Liver (tissue), 3 donors: Measurements from ENCODE around the gene MXD4.

Experiments used
- EGR1 ChIP-seq, 2 donors: IDR thresholded peaks; 2 replicates each; pipeline ENCODE4 v1.6.1; 2016 to 2018; ENCODE audit warnings: antibody characterized with exemption in 2 of 2, low read depth in 2 of 2
- FOXA1 ChIP-seq: IDR thresholded peaks from 2 replicates; pipeline ENCODE4 v1.6.1; 2016; ENCODE audit warnings: antibody characterized with exemption
- GABPA ChIP-seq, 2 donors: IDR thresholded peaks in 1 of 2; conservative IDR thresholded peaks in 1 of 2; 2 replicates each; pipeline ENCODE4 v1.6.1; 2016; ENCODE audit warnings: antibody characterized with exemption in 2 of 2, mild to moderate bottlenecking in 1 of 2, moderate library complexity in 1 of 2
- JUND ChIP-seq, 2 donors: IDR thresholded peaks; 2 replicates each; pipeline ENCODE4 v1.6.1; 2016; ENCODE audit warnings: antibody characterized with exemption in 2 of 2
- RAD21 ChIP-seq, 2 donors: IDR thresholded peaks; 2 replicates each; pipeline ENCODE4 v1.6.1; 2016; ENCODE audit warnings: antibody characterized with exemption in 2 of 2, mild to moderate bottlenecking in 2 of 2
- RXRA ChIP-seq, 2 donors: IDR thresholded peaks; 2 replicates each; pipeline ENCODE4 v1.6.1; 2017 to 2018; ENCODE audit warnings: antibody characterized with exemption in 2 of 2, mild to moderate bottlenecking in 1 of 2
- SP1 ChIP-seq: IDR thresholded peaks from 2 replicates; pipeline ENCODE4 v1.6.1; 2018; ENCODE audit warnings: antibody characterized with exemption, mild to moderate bottlenecking
- TAF1 ChIP-seq: conservative IDR thresholded peaks from 2 replicates; pipeline ENCODE4 v1.6.1; 2016; ENCODE audit warnings: antibody characterized with exemption, mild to moderate bottlenecking
- YY1 ChIP-seq: IDR thresholded peaks from 2 replicates; pipeline ENCODE4 v1.6.1; 2016; ENCODE audit warnings: antibody characterized with exemption, mild to moderate bottlenecking
- TF ChIP-seq, protein P1 (sequence below): IDR thresholded peaks from 2 replicates; pipeline ENCODE4 v1.6.1; 2016; ENCODE audit warnings: antibody characterized with exemption
- TF ChIP-seq, protein P2 (sequence below): fragments of 150-350 bp; IDR thresholded peaks from 2 replicates; pipeline ENCODE4 v1.5.1; 2017; ENCODE audit warnings: improper control_type of control experiment, low read depth, low read length; ENCODE audit not compliant: missing input control
- TF ChIP-seq, protein P3 (sequence below): IDR thresholded peaks from 2 replicates; pipeline ENCODE4 v1.6.1; 2016; ENCODE audit warnings: antibody characterized with exemption, mild to moderate bottlenecking
- TF ChIP-seq, protein P4 (sequence below): IDR thresholded peaks from 2 replicates; pipeline ENCODE4 v1.6.1; 2016; ENCODE audit warnings: antibody characterized with exemption
- TF ChIP-seq, protein P5 (sequence below): IDR thresholded peaks from 2 replicates; pipeline ENCODE4 v1.6.1; 2016; ENCODE audit warnings: antibody characterized with exemption
- donor health status: healthy.
- donor health status: healthy.

DNA sequence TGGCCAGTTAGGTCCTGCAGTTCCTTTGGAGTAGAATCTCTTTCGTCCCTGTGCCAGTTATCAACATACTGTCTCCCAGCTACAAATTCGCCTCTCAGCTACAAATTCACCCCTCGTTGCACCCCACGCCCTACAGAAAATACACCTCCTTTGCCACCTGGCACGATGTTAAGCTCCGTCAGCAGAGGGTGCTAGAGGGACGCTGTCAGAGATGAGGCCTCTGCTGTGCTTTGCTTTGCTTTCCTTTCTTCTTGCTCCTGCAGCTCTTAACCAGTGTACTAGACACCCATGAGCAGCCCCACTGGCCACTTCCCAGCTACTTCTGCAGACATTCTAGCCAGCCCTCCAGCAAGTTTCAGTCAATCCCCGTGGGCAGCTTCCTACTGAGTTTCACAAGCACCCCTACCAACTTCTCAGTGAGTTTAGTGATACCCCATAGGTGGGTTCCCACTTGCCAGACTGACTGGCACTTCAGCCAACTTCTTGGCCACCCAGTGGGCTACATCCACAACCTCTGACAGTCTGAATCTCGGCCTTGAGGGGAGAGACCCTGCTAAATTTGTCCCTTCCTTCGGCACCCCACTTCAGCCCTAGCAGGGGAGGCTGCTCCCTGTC lies 41.8 kb downstream of the MXD4 start:
- TF ChIP-seq, protein P1, sequence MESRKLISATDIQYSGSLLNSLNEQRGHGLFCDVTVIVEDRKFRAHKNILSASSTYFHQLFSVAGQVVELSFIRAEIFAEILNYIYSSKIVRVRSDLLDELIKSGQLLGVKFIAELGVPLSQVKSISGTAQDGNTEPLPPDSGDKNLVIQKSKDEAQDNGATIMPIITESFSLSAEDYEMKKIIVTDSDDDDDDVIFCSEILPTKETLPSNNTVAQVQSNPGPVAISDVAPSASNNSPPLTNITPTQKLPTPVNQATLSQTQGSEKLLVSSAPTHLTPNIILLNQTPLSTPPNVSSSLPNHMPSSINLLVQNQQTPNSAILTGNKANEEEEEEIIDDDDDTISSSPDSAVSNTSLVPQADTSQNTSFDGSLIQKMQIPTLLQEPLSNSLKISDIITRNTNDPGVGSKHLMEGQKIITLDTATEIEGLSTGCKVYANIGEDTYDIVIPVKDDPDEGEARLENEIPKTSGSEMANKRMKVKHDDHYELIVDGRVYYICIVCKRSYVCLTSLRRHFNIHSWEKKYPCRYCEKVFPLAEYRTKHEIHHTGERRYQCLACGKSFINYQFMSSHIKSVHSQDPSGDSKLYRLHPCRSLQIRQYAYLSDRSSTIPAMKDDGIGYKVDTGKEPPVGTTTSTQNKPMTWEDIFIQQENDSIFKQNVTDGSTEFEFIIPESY: no peak
- TF ChIP-seq, protein P2, sequence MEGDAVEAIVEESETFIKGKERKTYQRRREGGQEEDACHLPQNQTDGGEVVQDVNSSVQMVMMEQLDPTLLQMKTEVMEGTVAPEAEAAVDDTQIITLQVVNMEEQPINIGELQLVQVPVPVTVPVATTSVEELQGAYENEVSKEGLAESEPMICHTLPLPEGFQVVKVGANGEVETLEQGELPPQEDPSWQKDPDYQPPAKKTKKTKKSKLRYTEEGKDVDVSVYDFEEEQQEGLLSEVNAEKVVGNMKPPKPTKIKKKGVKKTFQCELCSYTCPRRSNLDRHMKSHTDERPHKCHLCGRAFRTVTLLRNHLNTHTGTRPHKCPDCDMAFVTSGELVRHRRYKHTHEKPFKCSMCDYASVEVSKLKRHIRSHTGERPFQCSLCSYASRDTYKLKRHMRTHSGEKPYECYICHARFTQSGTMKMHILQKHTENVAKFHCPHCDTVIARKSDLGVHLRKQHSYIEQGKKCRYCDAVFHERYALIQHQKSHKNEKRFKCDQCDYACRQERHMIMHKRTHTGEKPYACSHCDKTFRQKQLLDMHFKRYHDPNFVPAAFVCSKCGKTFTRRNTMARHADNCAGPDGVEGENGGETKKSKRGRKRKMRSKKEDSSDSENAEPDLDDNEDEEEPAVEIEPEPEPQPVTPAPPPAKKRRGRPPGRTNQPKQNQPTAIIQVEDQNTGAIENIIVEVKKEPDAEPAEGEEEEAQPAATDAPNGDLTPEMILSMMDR: peak; percentile 83
- no peak for TF ChIP-seq TAF1
- no peak for TF ChIP-seq EGR1 (IDR thresholded peaks at IDR 0.05; ENCODE audit: low read depth in 2 of 2)
- no peak for TF ChIP-seq GABPA (IDR thresholded peaks at IDR 0.05 in 1 of 2, conservative IDR thresholded peaks at IDR 0.05 in 1 of 2)
- no peak for TF ChIP-seq RXRA (IDR thresholded peaks at IDR 0.05)
- no peak for TF ChIP-seq YY1
- TF ChIP-seq, protein P3, sequence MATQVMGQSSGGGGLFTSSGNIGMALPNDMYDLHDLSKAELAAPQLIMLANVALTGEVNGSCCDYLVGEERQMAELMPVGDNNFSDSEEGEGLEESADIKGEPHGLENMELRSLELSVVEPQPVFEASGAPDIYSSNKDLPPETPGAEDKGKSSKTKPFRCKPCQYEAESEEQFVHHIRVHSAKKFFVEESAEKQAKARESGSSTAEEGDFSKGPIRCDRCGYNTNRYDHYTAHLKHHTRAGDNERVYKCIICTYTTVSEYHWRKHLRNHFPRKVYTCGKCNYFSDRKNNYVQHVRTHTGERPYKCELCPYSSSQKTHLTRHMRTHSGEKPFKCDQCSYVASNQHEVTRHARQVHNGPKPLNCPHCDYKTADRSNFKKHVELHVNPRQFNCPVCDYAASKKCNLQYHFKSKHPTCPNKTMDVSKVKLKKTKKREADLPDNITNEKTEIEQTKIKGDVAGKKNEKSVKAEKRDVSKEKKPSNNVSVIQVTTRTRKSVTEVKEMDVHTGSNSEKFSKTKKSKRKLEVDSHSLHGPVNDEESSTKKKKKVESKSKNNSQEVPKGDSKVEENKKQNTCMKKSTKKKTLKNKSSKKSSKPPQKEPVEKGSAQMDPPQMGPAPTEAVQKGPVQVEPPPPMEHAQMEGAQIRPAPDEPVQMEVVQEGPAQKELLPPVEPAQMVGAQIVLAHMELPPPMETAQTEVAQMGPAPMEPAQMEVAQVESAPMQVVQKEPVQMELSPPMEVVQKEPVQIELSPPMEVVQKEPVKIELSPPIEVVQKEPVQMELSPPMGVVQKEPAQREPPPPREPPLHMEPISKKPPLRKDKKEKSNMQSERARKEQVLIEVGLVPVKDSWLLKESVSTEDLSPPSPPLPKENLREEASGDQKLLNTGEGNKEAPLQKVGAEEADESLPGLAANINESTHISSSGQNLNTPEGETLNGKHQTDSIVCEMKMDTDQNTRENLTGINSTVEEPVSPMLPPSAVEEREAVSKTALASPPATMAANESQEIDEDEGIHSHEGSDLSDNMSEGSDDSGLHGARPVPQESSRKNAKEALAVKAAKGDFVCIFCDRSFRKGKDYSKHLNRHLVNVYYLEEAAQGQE: no peak
- TF ChIP-seq SP1: no peak
- no peak for TF ChIP-seq JUND (IDR thresholded peaks at IDR 0.05)
- TF ChIP-seq, protein P4, sequence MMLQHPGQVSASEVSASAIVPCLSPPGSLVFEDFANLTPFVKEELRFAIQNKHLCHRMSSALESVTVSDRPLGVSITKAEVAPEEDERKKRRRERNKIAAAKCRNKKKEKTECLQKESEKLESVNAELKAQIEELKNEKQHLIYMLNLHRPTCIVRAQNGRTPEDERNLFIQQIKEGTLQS: no peak
- TF ChIP-seq, protein P5, sequence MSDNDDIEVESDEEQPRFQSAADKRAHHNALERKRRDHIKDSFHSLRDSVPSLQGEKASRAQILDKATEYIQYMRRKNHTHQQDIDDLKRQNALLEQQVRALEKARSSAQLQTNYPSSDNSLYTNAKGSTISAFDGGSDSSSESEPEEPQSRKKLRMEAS: no peak
- peak; percentile 94 to 96 for TF ChIP-seq RAD21 (IDR thresholded peaks at IDR 0.05)
- no peak for TF ChIP-seq FOXA1
